Activated naive CD8-positive, alpha-beta T cell treated with anti-CD3 and anti-CD28 coated beads, Interleukin-2, amount 50 U/mL, for 24 hours (primary cell): ENCODE data around the gene CD19.
"Not testable (repeated sequence)": the region's sequence is repeated elsewhere in the genome, so short reads cannot be mapped to it uniquely, and the experiment has no call there.

Experiments used
- ATAC-seq: fragments of 150-1000 bp; cut with Tn5 transposase; one replicate; pipeline ENCODE4 v1.10.0; 2021
- DNase-seq: peaks from one replicate; pipeline ENCODE4 v3.0.0; 2021
- H3K27ac Mint-ChIP-seq: one replicate; pipeline ENCODE4 v1.8.0; 2021; ENCODE audit warnings: mild to moderate bottlenecking, mixed read lengths
- H3K27me3 Mint-ChIP-seq: one replicate; pipeline ENCODE4 v1.8.0; 2021; ENCODE audit warnings: mixed read lengths
- H3K36me3 Mint-ChIP-seq: one replicate; pipeline ENCODE4 v1.8.0; 2021; ENCODE audit warnings: low read depth, mixed read lengths
- H3K4me1 Mint-ChIP-seq: one replicate; pipeline ENCODE4 v1.8.0; 2021; ENCODE audit warnings: mixed read lengths
- H3K4me3 Mint-ChIP-seq: one replicate; pipeline ENCODE4 v1.8.0; 2021; ENCODE audit warnings: mild to moderate bottlenecking, moderate library complexity, mixed read lengths
- H3K9me3 Mint-ChIP-seq: one replicate; pipeline ENCODE4 v1.8.0; 2021; ENCODE audit warnings: mixed read lengths

The CD19 gene

GRCh38 chr16:28937222-28937876 lies 5.6 kb downstream of the CD19 start:
- peaks cover 19% of the 10 kb centered on the region for H3K4me1 Mint-ChIP-seq
- ATAC-seq (no peak), DNase-seq (no peak)
- no peak overlapping the region for H3K4me3 Mint-ChIP-seq
- no peak overlapping the region for H3K27ac Mint-ChIP-seq
- no peaks in the 10 kb centered on the region for H3K27me3 Mint-ChIP-seq
- H3K9me3 Mint-ChIP-seq = no peaks in the 10 kb centered on the region
- peaks cover 4% of the 10 kb centered on the region for H3K36me3 Mint-ChIP-seq

GRCh38 chr16:28938721-28939120 lies 7.0 kb downstream of the CD19 start:
- Mint-ChIP-seq H3K27ac (no peak overlapping the region), H3K36me3 (peaks cover 4% of the 10 kb centered on the region), H3K9me3 (no peaks in the 10 kb centered on the region), H3K4me1 (peaks cover 19% of the 10 kb centered on the region), H3K4me3 (no peak overlapping the region), H3K27me3 (no peaks in the 10 kb centered on the region)
- no peak for ATAC-seq
- DNase-seq = no peak

GRCh38 chr16:28939825-28940224 lies 8.1 kb downstream of the CD19 start:
- H3K27me3 Mint-ChIP-seq, H3K4me3 Mint-ChIP-seq, H3K9me3 Mint-ChIP-seq, H3K27ac Mint-ChIP-seq, ATAC-seq, DNase-seq, H3K36me3 Mint-ChIP-seq: not testable (repeated sequence)
- H3K4me1 Mint-ChIP-seq = peaks cover 13% of the 10 kb centered on the region

- DNase-seq (no peak), ATAC-seq (no peak)
- Mint-ChIP-seq H3K4me1 (peaks cover 9% of the 10 kb centered on the region), H3K9me3 (no peaks in the 10 kb centered on the region), H3K4me3 (no peak overlapping the region), H3K27ac (no peak overlapping the region), H3K27me3 (no peaks in the 10 kb centered on the region), H3K36me3 (no peaks in the 10 kb centered on the region)
Measured at GRCh38 chr16:28943281-28943680, 11.5 kb downstream of the CD19 start.

- Mint-ChIP-seq H3K27ac (no peak overlapping the region), H3K36me3 (peaks cover 2% of the 10 kb centered on the region), H3K27me3 (no peaks in the 10 kb centered on the region), H3K4me1 (peaks cover 18% of the 10 kb centered on the region), H3K4me3 (no peak overlapping the region), H3K9me3 (no peaks in the 10 kb centered on the region)
- DNase-seq (no peak), ATAC-seq (no peak)
Measured at GRCh38 chr16:28946681-28947080, 14.9 kb downstream of the CD19 start.

- ATAC-seq = peak; percentile 99
- peak; percentile 100 for DNase-seq
- no peaks in the 10 kb centered on the region for H3K9me3 Mint-ChIP-seq
- peak within 1 kb of the TSS; percentile 91 for H3K27ac Mint-ChIP-seq
- peak within 1 kb of the TSS; percentile 92 for H3K4me3 Mint-ChIP-seq
- H3K4me1 Mint-ChIP-seq = peaks cover 26% of the 10 kb centered on the region
- peaks cover 29% of the 10 kb centered on the region for H3K36me3 Mint-ChIP-seq
- no peaks in the 10 kb centered on the region for H3K27me3 Mint-ChIP-seq
Measured at GRCh38 chr16:28950648-28951409, 19.1 kb downstream of the CD19 start, which contains the start of gene NFATC2IP. Gene NFATC2IP (plus strand): TSS chr16:28950937. CDS start chr16:28951012, 75 bp downstream.

- ATAC-seq = no peak
- peak overlapping the region; percentile 91 for H3K27ac Mint-ChIP-seq
- H3K36me3 Mint-ChIP-seq = peaks cover 32% of the 10 kb centered on the region
- H3K4me1 Mint-ChIP-seq = peaks cover 24% of the 10 kb centered on the region
- H3K9me3 Mint-ChIP-seq = no peaks in the 10 kb centered on the region
- H3K27me3 Mint-ChIP-seq = no peaks in the 10 kb centered on the region
- peak overlapping the region; percentile 92 for H3K4me3 Mint-ChIP-seq
- DNase-seq = peak; percentile 51
Measured at GRCh38 chr16:28951410-28951943, 19.7 kb downstream of the CD19 start.

- H3K4me3 Mint-ChIP-seq = no peak overlapping the region
- H3K27me3 Mint-ChIP-seq = no peaks in the 10 kb centered on the region
- H3K4me1 Mint-ChIP-seq = peaks cover 3% of the 10 kb centered on the region
- no peaks in the 10 kb centered on the region for H3K9me3 Mint-ChIP-seq
- peaks cover 46% of the 10 kb centered on the region for H3K36me3 Mint-ChIP-seq
- DNase-seq = no peak
- ATAC-seq = no peak
- no peak overlapping the region for H3K27ac Mint-ChIP-seq
Measured at GRCh38 chr16:28958216-28958615, 26.4 kb downstream of the CD19 start.

GRCh38 chr16:28958836-28959235 lies 27.1 kb downstream of the CD19 start:
- Mint-ChIP-seq H3K27ac (no peak overlapping the region), H3K36me3 (peaks cover 44% of the 10 kb centered on the region), H3K9me3 (no peaks in the 10 kb centered on the region), H3K4me1 (no peaks in the 10 kb centered on the region), H3K4me3 (no peak overlapping the region), H3K27me3 (no peaks in the 10 kb centered on the region)
- no peak for DNase-seq
- ATAC-seq = no peak

GRCh38 chr16:28964072-28964471 lies 32.3 kb downstream of the CD19 start:
- H3K36me3 Mint-ChIP-seq = peaks cover 40% of the 10 kb centered on the region
- H3K4me1 Mint-ChIP-seq = no peaks in the 10 kb centered on the region
- DNase-seq (no peak), ATAC-seq (no peak)
- no peaks in the 10 kb centered on the region for H3K9me3 Mint-ChIP-seq
- H3K4me3 Mint-ChIP-seq = no peak overlapping the region
- no peak overlapping the region for H3K27ac Mint-ChIP-seq
- H3K27me3 Mint-ChIP-seq = no peaks in the 10 kb centered on the region

- Mint-ChIP-seq H3K9me3 (no peaks in the 10 kb centered on the region), H3K27ac (no peak overlapping the region), H3K27me3 (no peaks in the 10 kb centered on the region), H3K36me3 (peaks cover 35% of the 10 kb centered on the region), H3K4me3 (no peak overlapping the region), H3K4me1 (no peaks in the 10 kb centered on the region)
- no peak for ATAC-seq
- DNase-seq = no peak
Measured at GRCh38 chr16:28964496-28964895, 32.7 kb downstream of the CD19 start.

GRCh38 chr16:28967156-28967555 lies 35.4 kb downstream of the CD19 start:
- Mint-ChIP-seq H3K27me3 (no peaks in the 10 kb centered on the region), H3K4me1 (no peaks in the 10 kb centered on the region), H3K9me3 (no peaks in the 10 kb centered on the region), H3K36me3 (peaks cover 20% of the 10 kb centered on the region), H3K27ac (no peak overlapping the region), H3K4me3 (no peak overlapping the region)
- no peak for ATAC-seq
- no peak for DNase-seq

- peak overlapping the region; percentile 14 for H3K27ac Mint-ChIP-seq
- not testable (repeated sequence) for ATAC-seq
Measured at GRCh38 chr16:28969696-28970095, 37.9 kb downstream of the CD19 start.

GRCh38 chr16:28974007-28974436 lies 42.3 kb downstream of the CD19 start:
- Mint-ChIP-seq H3K4me3 (peak overlapping the region; percentile 96), H3K27ac (peak overlapping the region; percentile 97), H3K4me1 (peaks cover 30% of the 10 kb centered on the region), H3K36me3 (peaks cover 1% of the 10 kb centered on the region), H3K27me3 (no peaks in the 10 kb centered on the region), H3K9me3 (no peaks in the 10 kb centered on the region)
- no peak for ATAC-seq
- peak; percentile 54 for DNase-seq

More at GRCh38 chr16:28969696-28970095, 37.9 kb downstream of the CD19 start:
- not testable (repeated sequence) for H3K36me3 Mint-ChIP-seq, H3K4me1 Mint-ChIP-seq, H3K4me3 Mint-ChIP-seq, DNase-seq, H3K9me3 Mint-ChIP-seq, H3K27me3 Mint-ChIP-seq
